Skeletal muscle satellite cell (primary cell): ENCODE measurements around the gene CC2D1A. TPM values are rescaled to one million over a fixed set of nuclear protein-coding genes. Genes with fewer than 3 reads are reported as not detected.

Source experiments
- H3K27me3 ChIP-seq: 2 replicates; pipeline ENCODE4 v1.7.0; 2013; ENCODE audit warnings: low read length; ENCODE audit not compliant: control insufficient read depth, insufficient read depth
- H3K36me3 ChIP-seq: 2 replicates; pipeline ENCODE4 v1.7.0; 2013; ENCODE audit warnings: mild to moderate bottlenecking, control low read depth, low read length; ENCODE audit not compliant: insufficient read depth
- H3K4me1 ChIP-seq: 2 replicates; pipeline ENCODE4 v1.7.0; 2013; ENCODE audit warnings: low read length; ENCODE audit not compliant: control insufficient read depth, insufficient read depth
- H3K4me2 ChIP-seq: 2 replicates; pipeline ENCODE4 v1.7.0; 2013; ENCODE audit warnings: mild to moderate bottlenecking, low read length
- H3K4me3 ChIP-seq: 2 replicates; pipeline ENCODE4 v1.7.0; 2013; ENCODE audit warnings: low read length
- H3K9ac ChIP-seq: 2 replicates; pipeline ENCODE4 v1.7.0; 2013; ENCODE audit warnings: mild to moderate bottlenecking, low read depth, low read length, moderate library complexity
- H3K9me3 ChIP-seq: replicated peaks from 2 replicates; pipeline ENCODE4 v1.7.0; 2013; ENCODE audit warnings: mild to moderate bottlenecking, control low read depth, low read length
- total RNA-seq: library from RNA; depleted of rRNA; stranded (reverse); fragments of >200 nt; gene quantifications from 2 replicates; pipeline ENCODE4 v1.2.3, GENCODE V29; 2012; rRNA removed

CC2D1A gene
- total RNA-seq, result 9.0 and 12.7 TPM in 2 replicates

DNA sequence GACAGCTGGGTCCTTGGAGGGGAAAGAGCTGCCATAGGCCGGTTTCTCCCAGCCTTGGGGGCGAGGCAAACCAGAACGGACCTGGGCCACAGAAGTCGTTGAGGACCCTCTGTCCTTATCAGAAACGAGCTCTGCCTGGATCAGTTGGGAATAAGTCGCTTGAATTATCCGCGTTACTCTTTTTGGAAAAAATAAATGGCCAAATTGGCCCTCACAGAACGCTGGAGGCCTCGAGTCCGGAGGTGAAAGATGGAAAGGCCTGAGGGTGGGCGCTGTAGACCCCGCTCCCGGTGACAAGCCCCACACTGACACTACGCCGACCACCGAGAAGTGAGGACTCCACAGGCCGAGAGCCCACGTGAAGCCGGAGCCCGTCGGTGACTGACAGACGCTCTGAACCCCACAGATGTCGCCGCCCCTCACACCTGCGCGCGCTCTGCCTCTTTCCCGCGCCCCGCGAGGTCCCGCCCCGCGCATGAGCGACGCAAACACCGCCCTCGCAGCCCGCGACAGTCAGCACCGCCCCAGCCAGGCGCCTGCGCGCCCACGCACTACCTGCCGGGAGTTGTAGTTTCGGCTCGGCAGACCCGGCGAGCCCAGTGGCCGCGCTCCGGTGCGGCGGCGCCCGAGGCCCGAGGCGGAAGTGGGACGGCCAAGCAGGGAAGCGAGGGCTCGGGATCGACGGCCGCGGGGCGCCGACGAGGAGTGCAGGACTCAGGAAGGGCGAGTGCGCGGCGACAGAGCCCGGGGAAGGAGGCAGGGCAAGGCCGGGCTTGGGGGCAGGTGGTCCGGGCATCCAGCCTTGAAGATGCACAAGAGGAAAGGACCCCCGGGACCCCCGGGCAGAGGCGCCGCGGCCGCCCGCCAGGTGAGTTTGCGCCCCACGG, at the start of gene CC2D1A, which contains the start of gene BRME1:
Gene CC2D1A, plus strand, starts transcription at position 568 of the 887 bp plus-strand sequence. Its CDS starts 241 bp downstream, at position 809.
Gene BRME1, minus strand, starts transcription at position 484 of the 887 bp plus-strand sequence. CDS start 1,225 bp downstream, outside the sequence.
- no peaks in the 10 kb centered on the region for H3K27me3 ChIP-seq
- no peaks in the 10 kb centered on the region for H3K9me3 ChIP-seq
- H3K9ac ChIP-seq, result peak within 1 kb of the TSS; percentile 82
- H3K4me2 ChIP-seq, result peak within 1 kb of the TSS; percentile 99
- peaks cover 6% of the 10 kb centered on the region for H3K36me3 ChIP-seq
- H3K4me3 ChIP-seq, result peak within 1 kb of the TSS; percentile 81
- peaks cover 9% of the 10 kb centered on the region for H3K4me1 ChIP-seq

GRCh38 chr19:13856497-13856896, 49.5 kb upstream of the CC2D1A start:
- Histone ChIP-seq H3K4me3 (no peak overlapping the region), H3K9me3 (no peaks in the 10 kb centered on the region), H3K4me2 (no peak overlapping the region), H3K27me3 (no peaks in the 10 kb centered on the region), H3K9ac (no peak overlapping the region), H3K4me1 (peaks cover 28% of the 10 kb centered on the region), H3K36me3 (no peaks in the 10 kb centered on the region)

GRCh38 chr19:13859361-13859880, 46.6 kb upstream of the CC2D1A start:
- Histone ChIP-seq H3K27me3 (no peaks in the 10 kb centered on the region), H3K4me2 (no peak overlapping the region), H3K9me3 (no peaks in the 10 kb centered on the region), H3K4me1 (peaks cover 19% of the 10 kb centered on the region), H3K9ac (no peak overlapping the region), H3K36me3 (no peaks in the 10 kb centered on the region), H3K4me3 (no peak overlapping the region)

DNA sequence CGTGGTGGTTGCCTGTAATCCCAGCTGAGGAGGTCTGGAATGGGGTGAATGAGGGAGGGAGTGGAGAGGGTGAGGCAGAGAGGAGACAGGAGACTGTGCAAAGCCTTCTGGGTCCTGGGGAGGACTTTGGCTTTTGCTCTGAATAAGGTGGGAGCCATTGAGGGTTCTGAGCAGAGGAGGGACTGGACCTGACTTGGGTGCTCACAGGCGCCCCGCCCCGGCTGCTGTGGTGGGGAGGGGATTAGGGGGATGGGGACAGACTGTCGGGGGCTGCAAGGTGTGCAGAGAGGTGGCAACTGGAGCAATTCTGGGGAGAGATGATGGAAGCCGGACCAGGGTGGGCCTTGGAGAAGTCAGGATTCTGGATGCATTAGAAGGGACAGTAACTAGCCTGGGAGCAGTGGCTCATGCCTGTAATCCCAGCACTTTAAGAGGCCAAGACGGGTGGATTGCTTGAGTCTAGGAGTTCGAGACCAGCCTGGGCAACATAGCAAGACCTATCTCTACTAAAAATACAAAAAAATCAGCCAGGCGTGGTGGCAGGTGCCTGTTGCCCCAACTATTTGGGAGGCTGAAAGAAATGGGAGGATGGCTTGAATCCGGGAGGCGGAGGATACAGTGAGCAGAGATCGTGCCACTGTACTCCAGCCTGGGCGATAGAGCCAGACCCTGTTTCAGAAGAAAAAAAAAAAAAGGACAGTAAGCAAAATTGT, 45.2 kb upstream of the CC2D1A start:
- Histone ChIP-seq H3K4me3 (peak overlapping the region; percentile 68), H3K4me1 (peaks cover 24% of the 10 kb centered on the region), H3K36me3 (no peaks in the 10 kb centered on the region), H3K9me3 (no peaks in the 10 kb centered on the region), H3K9ac (peak overlapping the region; percentile 91), H3K27me3 (no peaks in the 10 kb centered on the region), H3K4me2 (peak overlapping the region; percentile 90)

DNA sequence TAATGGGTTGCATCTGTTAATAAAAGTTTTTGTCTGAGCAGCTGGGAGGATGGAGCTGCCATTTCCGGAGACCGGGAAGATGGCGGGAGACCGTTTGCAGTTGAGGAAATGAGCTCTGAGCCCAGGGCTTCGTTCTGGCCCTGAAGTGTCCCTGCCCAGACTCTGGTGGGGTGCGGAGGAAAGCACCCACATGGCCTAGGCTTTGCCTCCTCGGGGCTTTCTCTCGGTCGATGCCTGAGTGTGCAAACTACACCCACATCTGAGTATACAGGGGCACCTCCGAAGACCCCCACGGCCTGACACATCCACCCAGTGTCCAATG, 44.6 kb upstream of the CC2D1A start:
- H3K9me3 ChIP-seq, result no peaks in the 10 kb centered on the region
- H3K36me3 ChIP-seq, result no peaks in the 10 kb centered on the region
- H3K4me2 ChIP-seq, result peak overlapping the region; percentile 90
- peak overlapping the region; percentile 91 for H3K9ac ChIP-seq
- H3K27me3 ChIP-seq, result no peaks in the 10 kb centered on the region
- H3K4me1 ChIP-seq, result peaks cover 29% of the 10 kb centered on the region
- peak overlapping the region; percentile 68 for H3K4me3 ChIP-seq

DNA sequence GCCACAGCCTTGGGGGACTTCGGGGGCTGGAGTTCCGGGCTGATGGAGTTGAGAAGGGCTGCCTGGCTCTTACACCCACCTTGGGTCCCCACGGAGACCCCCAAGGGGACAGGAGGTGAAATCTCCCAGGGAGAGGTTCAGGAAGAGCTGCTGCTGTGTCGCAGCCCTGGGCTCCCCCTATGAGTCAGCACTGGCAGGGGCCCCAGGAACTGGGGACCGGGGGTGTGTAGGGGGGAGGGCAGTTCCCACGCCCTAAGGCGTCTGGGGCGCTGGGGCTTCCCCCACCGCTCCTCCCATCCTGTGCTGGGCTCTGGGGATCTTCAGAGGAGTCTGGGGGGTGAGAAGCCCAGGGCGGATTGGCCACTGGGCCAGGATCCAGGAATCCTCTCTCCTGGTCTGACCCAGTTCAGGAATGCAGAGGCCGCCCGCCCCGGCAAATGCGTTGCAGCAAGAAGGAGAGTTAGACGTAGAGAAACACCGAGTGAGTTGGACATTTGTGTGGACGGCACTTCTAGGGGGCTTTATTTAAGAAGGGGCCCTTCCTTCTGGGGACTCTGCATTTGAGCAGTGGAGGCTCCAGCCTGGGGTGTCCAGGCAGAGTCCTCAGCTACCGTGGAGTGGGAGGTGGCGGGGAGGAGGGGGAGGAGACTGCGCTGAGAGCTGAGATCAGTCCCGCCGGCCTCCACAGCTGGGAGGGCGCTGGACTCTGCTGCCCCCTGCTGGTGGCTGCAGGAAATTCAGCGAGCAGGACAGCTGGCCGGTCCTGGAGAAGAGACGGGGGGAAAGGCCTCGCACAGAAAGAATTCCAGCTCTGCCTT, 44.1 kb upstream of the CC2D1A start:
- no peaks in the 10 kb centered on the region for H3K27me3 ChIP-seq
- H3K4me1 ChIP-seq, result peaks cover 32% of the 10 kb centered on the region
- peak overlapping the region; percentile 68 for H3K4me3 ChIP-seq
- peak overlapping the region; percentile 90 for H3K4me2 ChIP-seq
- H3K9me3 ChIP-seq, result no peaks in the 10 kb centered on the region
- H3K9ac ChIP-seq, result peak overlapping the region; percentile 91
- no peaks in the 10 kb centered on the region for H3K36me3 ChIP-seq

DNA sequence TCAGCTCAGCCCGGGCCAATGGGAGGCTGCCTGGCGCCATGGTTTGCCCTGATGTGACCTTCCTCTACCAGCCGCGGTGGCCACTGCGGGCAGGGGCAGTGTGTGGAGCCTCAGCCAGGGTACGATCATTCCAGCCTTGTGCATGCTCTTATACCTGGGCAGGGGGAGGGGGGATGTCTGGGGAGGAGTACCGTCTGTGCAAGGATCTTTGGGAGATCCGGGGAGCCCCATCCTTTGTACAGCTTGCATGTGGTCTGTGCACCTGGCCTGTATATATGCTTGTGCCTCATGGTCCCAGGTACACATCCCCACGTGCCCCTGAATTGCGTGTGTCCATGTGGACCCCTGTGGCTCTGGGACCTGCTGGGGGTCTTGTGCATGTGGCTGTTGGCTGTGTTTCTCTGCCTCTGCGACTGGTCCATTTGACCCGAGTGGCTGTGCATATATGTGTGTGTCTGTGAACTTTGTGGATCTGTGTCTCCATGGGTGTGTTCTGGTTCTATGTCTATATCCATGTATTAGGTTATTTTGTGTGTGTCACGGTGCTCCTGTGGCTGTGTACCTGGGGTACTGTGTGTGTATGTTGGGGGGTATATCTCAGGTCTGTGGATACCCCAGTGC, 41.8 kb upstream of the CC2D1A start:
- Histone ChIP-seq H3K27me3 (no peaks in the 10 kb centered on the region), H3K36me3 (no peaks in the 10 kb centered on the region), H3K4me2 (peak overlapping the region; percentile 62), H3K9me3 (no peaks in the 10 kb centered on the region), H3K9ac (no peak overlapping the region), H3K4me1 (peaks cover 32% of the 10 kb centered on the region), H3K4me3 (no peak overlapping the region)

DNA sequence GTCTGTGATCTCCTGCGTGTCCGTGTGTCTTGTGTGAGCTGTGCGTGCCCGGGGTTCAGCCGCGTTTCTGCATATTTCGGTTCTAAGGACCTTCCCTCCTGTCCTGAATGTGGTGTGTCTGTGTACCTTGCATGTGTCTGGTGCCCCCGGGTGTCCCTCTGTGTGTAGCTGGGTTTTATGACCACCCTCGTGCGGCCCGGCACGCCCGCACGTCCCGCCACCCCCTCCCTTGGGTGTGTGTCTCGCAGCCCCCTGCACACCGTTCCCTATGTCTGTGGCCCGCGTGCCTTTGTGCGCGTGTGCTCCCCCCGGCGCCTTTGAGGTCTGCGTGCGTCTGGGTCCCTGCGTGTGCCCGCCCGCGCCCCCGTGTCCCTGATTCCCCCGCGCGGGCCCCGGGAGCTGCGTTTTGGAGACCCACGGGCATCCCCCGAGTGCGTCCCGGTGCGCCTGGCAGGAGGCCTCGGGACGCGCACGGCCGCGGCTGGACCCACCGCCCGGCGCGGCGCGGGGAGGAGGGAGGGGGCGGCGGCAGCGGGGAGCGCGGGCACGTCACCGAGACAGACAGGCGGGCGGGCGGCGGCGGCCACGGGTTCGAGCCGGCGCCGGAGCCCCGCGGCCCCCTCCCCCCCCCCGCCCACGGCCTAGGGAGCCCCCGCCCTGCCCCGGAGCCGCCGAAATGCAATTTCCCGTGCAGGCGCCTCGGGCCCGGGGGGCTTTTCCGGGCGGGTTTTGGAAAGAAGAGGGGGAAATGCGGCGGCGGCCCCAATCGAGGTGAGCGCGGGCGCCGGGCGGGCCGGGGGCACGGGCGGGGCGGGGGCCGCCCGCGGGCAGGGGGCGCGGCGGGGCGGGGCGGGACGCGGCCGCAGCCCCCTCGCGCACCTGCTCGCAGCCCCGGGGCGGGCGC, 41.1 kb upstream of the CC2D1A start:
- no peaks in the 10 kb centered on the region for H3K9me3 ChIP-seq
- H3K4me3 ChIP-seq, result peak overlapping the region; percentile 83
- H3K27me3 ChIP-seq, result no peaks in the 10 kb centered on the region
- peak overlapping the region; percentile 96 for H3K4me2 ChIP-seq
- no peaks in the 10 kb centered on the region for H3K36me3 ChIP-seq
- H3K9ac ChIP-seq, result peak overlapping the region; percentile 83
- peaks cover 32% of the 10 kb centered on the region for H3K4me1 ChIP-seq

DNA sequence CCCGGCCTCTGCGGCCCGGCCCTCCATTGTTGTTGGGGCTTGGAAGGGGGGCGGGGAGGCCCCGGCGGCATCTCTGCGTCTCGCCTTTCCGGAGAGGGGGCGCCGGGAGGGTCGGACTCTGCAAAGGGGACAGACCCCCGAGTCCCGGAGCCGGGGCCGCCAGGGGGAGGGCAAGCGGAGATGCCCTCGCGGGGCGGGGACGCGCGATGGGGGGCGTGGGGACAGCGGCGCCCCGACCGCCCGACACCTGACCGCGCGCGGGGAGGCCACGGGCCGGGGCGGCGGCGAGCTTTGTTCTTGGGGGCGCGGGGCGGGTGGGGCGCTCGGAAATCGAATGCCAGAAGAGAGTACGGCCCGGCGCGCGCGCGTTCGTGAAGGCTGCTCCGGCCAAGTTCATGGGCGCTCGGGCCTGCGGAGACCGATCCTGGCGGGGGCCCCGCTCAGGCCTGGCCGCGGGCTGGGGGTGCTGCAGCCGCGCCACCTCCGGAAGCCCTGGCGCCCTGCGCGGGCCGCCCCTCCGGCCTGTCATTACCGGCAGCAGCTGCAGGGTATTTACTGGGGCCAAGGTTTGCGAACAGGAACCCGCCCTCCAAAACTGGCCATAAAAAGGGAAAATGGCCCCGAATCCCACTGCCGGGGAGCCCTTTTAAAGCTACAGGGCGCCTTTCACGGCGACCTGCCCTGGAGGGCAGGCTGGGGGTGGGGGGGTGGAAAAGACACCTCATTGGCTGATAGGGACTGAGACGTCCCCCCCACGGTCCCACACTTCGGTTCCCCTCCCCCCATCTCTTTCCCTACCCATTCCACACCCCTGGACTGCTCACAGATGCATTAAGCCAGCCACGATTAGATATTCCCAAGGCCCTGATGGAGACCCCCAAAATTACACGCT, 40.2 kb upstream of the CC2D1A start:
- peaks cover 32% of the 10 kb centered on the region for H3K4me1 ChIP-seq
- no peaks in the 10 kb centered on the region for H3K27me3 ChIP-seq
- peak overlapping the region; percentile 83 for H3K4me3 ChIP-seq
- peak overlapping the region; percentile 96 for H3K4me2 ChIP-seq
- H3K9ac ChIP-seq, result peak overlapping the region; percentile 83
- H3K36me3 ChIP-seq, result no peaks in the 10 kb centered on the region
- no peaks in the 10 kb centered on the region for H3K9me3 ChIP-seq
